MM.1S (cell line): Measurements from ENCODE around the gene USB1.

Experiments
- DNase-seq: peaks from one replicate; pipeline ENCODE4 v3.0.0-alpha.2; 2015
- H2AFZ ChIP-seq: fragments of 300-600 bp; sonication (generic); 2 replicates; pipeline ENCODE4 v1.6.0; 2016; ENCODE audit warnings: antibody characterized with exemption, low read length
- H3F3A ChIP-seq: fragments of 300-600 bp; sonication (generic); 2 replicates; pipeline ENCODE4 v1.6.1; 2016; ENCODE audit warnings: mild to moderate bottlenecking, antibody characterized with exemption, low read length, moderate library complexity, mixed read lengths; ENCODE audit not compliant: insufficient read depth
- H3K27ac ChIP-seq: fragments of 300-600 bp; sonication (generic); 2 replicates; pipeline ENCODE4 v1.5.1; 2016; ENCODE audit warnings: mild to moderate bottlenecking, low read length
- H3K27me3 ChIP-seq: fragments of 300-600 bp; sonication (generic); replicated peaks from 2 replicates; pipeline ENCODE4 v1.6.0; 2016; ENCODE audit warnings: low read length; ENCODE audit not compliant: insufficient read depth
- H3K36me3 ChIP-seq: fragments of 300-600 bp; sonication (generic); replicated peaks from 2 replicates; pipeline ENCODE4 v1.6.1; 2016; ENCODE audit warnings: mild to moderate bottlenecking, low read length, mixed read lengths; ENCODE audit not compliant: insufficient read depth
- H3K4me1 ChIP-seq: fragments of 300-600 bp; sonication (generic); 2 replicates; pipeline ENCODE4 v1.6.1; 2016; ENCODE audit warnings: low read length, mixed read lengths
- H3K4me2 ChIP-seq: fragments of 300-600 bp; sonication (generic); 2 replicates; pipeline ENCODE4 v1.6.0; 2016; ENCODE audit warnings: low read depth, low read length
- H3K4me3 ChIP-seq: fragments of 300-600 bp; sonication (generic); 2 replicates; pipeline ENCODE4 v1.5.1; 2016; ENCODE audit warnings: low read length, mixed read lengths
- H3K79me2 ChIP-seq: fragments of 300-600 bp; sonication (generic); 2 replicates; pipeline ENCODE4 v1.6.1; 2016; ENCODE audit warnings: mixed run types, low read length, mixed read lengths
- H3K9ac ChIP-seq: fragments of 300-600 bp; sonication (generic); 2 replicates; pipeline ENCODE4 v1.6.1; 2016; ENCODE audit warnings: low read length, mixed read lengths
- H3K9me2 ChIP-seq: fragments of 300-600 bp; sonication (generic); replicated peaks from 2 replicates; pipeline ENCODE4 v1.6.1; 2016; ENCODE audit warnings: mild to moderate bottlenecking, low read length, mixed read lengths; ENCODE audit not compliant: insufficient read depth
- H3K9me3 ChIP-seq: fragments of 300-600 bp; sonication (generic); replicated peaks from 2 replicates; pipeline ENCODE4 v1.6.1; 2016; ENCODE audit warnings: mild to moderate bottlenecking, low read length, mixed read lengths; ENCODE audit not compliant: insufficient read depth
- H4K20me1 ChIP-seq: fragments of 300-600 bp; sonication (generic); 2 replicates; pipeline ENCODE4 v1.6.1; 2016; ENCODE audit warnings: mild to moderate bottlenecking, low read length, moderate library complexity, mixed read lengths; ENCODE audit not compliant: insufficient read depth
- CTCF ChIP-seq: fragments of 300-600 bp; sonication (generic); IDR thresholded peaks from 2 replicates; pipeline ENCODE4 v1.5.1; 2016; ENCODE audit warnings: antibody characterized with exemption, low read length, mixed read lengths
- EZH2 ChIP-seq: fragments of 300-600 bp; sonication (generic); optimal IDR thresholded peaks from 2 replicates; pipeline ENCODE3; 2017; ENCODE audit warnings: low read depth, mild to moderate bottlenecking, antibody characterized with exemption, low read length, mixed read lengths
- EZH2phosphoT487 ChIP-seq: fragments of 300-600 bp; sonication (generic); IDR thresholded peaks from 2 replicates; pipeline ENCODE4 v1.6.1; 2018; ENCODE audit warnings: antibody characterized with exemption, low read length

USB1 gene

DNA sequence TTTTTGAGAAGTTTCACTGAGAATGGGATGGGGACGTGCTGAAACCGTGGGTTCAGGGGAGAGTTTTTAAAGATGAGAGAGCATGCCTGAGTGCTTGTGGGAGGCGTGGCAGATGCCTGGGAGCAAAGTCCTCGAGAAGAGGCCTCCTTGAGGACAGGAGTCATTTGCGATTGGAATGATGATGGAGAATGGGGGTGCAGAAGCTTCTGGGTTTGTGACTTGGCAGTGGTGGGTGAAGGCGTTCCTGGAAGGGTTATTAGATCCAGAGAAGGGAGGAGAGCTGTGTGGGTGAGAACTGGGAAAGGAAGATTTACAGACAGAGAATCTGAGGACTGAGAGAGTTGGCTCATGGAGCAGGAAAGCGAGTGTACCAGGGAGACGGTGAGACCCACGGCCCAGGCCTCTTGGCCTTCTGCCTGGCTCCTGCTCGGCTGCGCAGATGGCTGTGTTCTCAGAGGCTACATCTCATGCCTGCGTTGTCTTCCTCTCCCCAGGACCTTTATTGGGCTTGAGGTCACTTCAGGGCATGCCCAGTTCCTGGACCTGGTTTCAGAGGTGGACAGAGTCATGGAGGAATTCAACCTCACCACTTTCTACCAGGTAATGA lies 15.7 kb downstream of the USB1 start:
- Histone ChIP-seq H3K27me3 (no peaks in the 10 kb centered on the region), H3K79me2 (no peaks in the 10 kb centered on the region), H2AFZ (no peak overlapping the region), H3K9me2 (no peaks in the 10 kb centered on the region), H3K4me2 (no peak overlapping the region), H3K4me1 (no peaks in the 10 kb centered on the region), H3K9me3 (no peaks in the 10 kb centered on the region), H3K36me3 (no peaks in the 10 kb centered on the region), H3K4me3 (no peak overlapping the region), H3F3A (no peaks in the 10 kb centered on the region), H4K20me1 (no peaks in the 10 kb centered on the region), H3K27ac (no peak overlapping the region), H3K9ac (no peak overlapping the region)
- TF ChIP-seq EZH2 (no peak), CTCF (no peak), EZH2phosphoT487 (no peak)
- DNase-seq = no peak

- Histone ChIP-seq H2AFZ (no peak overlapping the region), H3K27ac (no peak overlapping the region), H3K9me2 (no peaks in the 10 kb centered on the region), H4K20me1 (no peaks in the 10 kb centered on the region), H3F3A (no peaks in the 10 kb centered on the region), H3K36me3 (no peaks in the 10 kb centered on the region), H3K9me3 (no peaks in the 10 kb centered on the region), H3K4me1 (no peaks in the 10 kb centered on the region), H3K4me3 (no peak overlapping the region), H3K4me2 (no peak overlapping the region), H3K79me2 (no peaks in the 10 kb centered on the region), H3K9ac (no peak overlapping the region), H3K27me3 (no peaks in the 10 kb centered on the region)
- no peak for DNase-seq
- TF ChIP-seq EZH2phosphoT487 = no peak
- no peak for TF ChIP-seq CTCF
- TF ChIP-seq EZH2 = no peak
These were observed 17.6 kb downstream of the USB1 start for GRCh38 chr16:58018803-58019202.

- H3K9me3 ChIP-seq = no peaks in the 10 kb centered on the region
- H3F3A ChIP-seq = no peaks in the 10 kb centered on the region
- H3K4me1 ChIP-seq = no peaks in the 10 kb centered on the region
- no peaks in the 10 kb centered on the region for H3K36me3 ChIP-seq
- no peak overlapping the region for H3K9ac ChIP-seq
- H2AFZ ChIP-seq = no peak overlapping the region
- DNase-seq = no peak
- no peak overlapping the region for H3K4me2 ChIP-seq
- no peaks in the 10 kb centered on the region for H4K20me1 ChIP-seq
- no peak overlapping the region for H3K27ac ChIP-seq
- no peaks in the 10 kb centered on the region for H3K9me2 ChIP-seq
- no peak overlapping the region for H3K4me3 ChIP-seq
- H3K79me2 ChIP-seq = no peaks in the 10 kb centered on the region
- H3K27me3 ChIP-seq = 0 out of 2 replicates have a peak, but pooled peaks cover 5% of the 10 kb centered on the region
- TF ChIP-seq EZH2 (no peak), EZH2phosphoT487 (no peak), CTCF (no peak)
These were observed 18.8 kb downstream of the USB1 start for GRCh38 chr16:58019866-58020538.
